Neural cell (in vitro differentiated cells): ENCODE results near the gene FCMR.

Source experiments
- EP300 ChIP-seq: fragments of 450-650 bp; conservative IDR thresholded peaks from 2 replicates; pipeline ENCODE4 v1.6.1; 2014; ENCODE audit warnings: antibody characterized with exemption, mild to moderate bottlenecking, moderate library complexity; ENCODE audit not compliant: poor library complexity, severe bottlenecking
- EZH2 ChIP-seq: fragments of 200-600, 300-800 bp; shearing (Covaris generic), sonication (generic); IDR thresholded peaks from 2 replicates; pipeline ENCODE4 v1.6.1; 2014; ENCODE audit warnings: antibody characterized with exemption, low read length, borderline replicate concordance, mild to moderate bottlenecking; ENCODE audit not compliant: insufficient read depth, poor library complexity, severe bottlenecking
- POLR2AphosphoS5 ChIP-seq: IDR thresholded peaks from 2 replicates; pipeline ENCODE4 v1.6.1; 2012
- RAD21 ChIP-seq: fragments of 450-650 bp; conservative IDR thresholded peaks from 2 replicates; pipeline ENCODE4 v1.6.1; 2014; ENCODE audit warnings: antibody characterized with exemption, mild to moderate bottlenecking, moderate library complexity
- SMC3 ChIP-seq: fragments of 450-650 bp; conservative IDR thresholded peaks from 2 replicates; pipeline ENCODE4 v1.6.1; 2014; ENCODE audit warnings: antibody characterized with exemption, mild to moderate bottlenecking, moderate library complexity; ENCODE audit not compliant: poor library complexity
- TAF1 ChIP-seq: IDR thresholded peaks from 2 replicates; pipeline ENCODE4 v1.6.1; 2012; ENCODE audit warnings: low read depth
- TF ChIP-seq, protein P1 (sequence below): fragments of 450-650 bp; IDR thresholded peaks from 2 replicates; pipeline ENCODE4 v1.5.1; 2014; ENCODE audit warnings: antibody characterized with exemption, mild to moderate bottlenecking, moderate library complexity; ENCODE audit not compliant: poor library complexity, severe bottlenecking

DNA sequence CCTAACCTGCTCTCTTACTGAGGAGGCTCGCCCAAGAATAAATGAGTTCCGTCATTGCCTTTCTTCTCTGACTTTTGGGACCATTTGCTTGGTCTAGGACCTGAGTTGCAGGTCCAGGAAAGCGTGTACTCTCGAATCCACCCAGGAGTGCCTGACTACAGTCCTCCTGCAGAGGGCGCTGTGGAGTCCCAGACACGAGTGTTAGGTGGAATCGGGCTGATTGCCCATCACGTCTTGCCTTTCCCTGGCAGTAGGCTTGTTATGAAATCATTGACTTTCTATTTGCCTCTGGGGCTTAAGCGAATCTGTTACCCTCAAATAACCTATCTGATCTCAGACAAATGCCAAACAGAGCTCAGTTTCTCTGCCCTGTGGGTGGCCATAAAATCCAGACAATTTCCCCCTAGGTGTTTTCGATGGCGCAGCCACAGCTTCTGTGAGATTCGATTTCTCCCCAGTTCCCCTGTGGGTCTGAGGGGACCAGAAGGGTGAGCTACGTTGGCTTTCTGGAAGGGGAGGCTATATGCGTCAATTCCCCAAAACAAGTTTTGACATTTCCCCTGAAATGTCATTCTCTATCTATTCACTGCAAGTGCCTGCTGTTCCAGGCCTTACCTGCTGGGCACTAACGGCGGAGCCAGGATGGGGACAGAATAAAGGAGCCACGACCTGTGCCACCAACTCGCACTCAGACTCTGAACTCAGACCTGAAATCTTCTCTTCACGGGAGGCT lies 56.6 kb downstream of the FCMR start, which contains the start of gene IL20:
- TF ChIP-seq, protein P1, sequence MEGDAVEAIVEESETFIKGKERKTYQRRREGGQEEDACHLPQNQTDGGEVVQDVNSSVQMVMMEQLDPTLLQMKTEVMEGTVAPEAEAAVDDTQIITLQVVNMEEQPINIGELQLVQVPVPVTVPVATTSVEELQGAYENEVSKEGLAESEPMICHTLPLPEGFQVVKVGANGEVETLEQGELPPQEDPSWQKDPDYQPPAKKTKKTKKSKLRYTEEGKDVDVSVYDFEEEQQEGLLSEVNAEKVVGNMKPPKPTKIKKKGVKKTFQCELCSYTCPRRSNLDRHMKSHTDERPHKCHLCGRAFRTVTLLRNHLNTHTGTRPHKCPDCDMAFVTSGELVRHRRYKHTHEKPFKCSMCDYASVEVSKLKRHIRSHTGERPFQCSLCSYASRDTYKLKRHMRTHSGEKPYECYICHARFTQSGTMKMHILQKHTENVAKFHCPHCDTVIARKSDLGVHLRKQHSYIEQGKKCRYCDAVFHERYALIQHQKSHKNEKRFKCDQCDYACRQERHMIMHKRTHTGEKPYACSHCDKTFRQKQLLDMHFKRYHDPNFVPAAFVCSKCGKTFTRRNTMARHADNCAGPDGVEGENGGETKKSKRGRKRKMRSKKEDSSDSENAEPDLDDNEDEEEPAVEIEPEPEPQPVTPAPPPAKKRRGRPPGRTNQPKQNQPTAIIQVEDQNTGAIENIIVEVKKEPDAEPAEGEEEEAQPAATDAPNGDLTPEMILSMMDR, result peak; percentile 26
- TF ChIP-seq EP300 (no peak), RAD21 (no peak), EZH2 (no peak), TAF1 (no peak), SMC3 (no peak), POLR2AphosphoS5 (no peak)
